SK-N-SH (cell line): Measurements from ENCODE around the gene AFF3. TPM values are rescaled to one million over a fixed set of nuclear protein-coding genes. Genes with fewer than 3 reads are reported as not detected.

Experiments
- CTCF ChIA-PET: fragments of 300-600, 350-600 bp; formaldehyde crosslinking; extraction: SDS; loops from one replicate; lab custom pipeline; 2021; lab: Yijun Ruan, JAX
- POLR2A ChIA-PET: fragments of 350-600 bp; sonication (Branson Sonifier 250); formaldehyde crosslinking; extraction: SDS; loops from one replicate; lab custom pipeline; 2020; ENCODE audit warnings: antibody characterized with exemption, inconsistent platforms; lab: Yijun Ruan, JAX
- DNase-seq: peaks from one replicate; pipeline ENCODE4 v3.0.0; 2012
- H2AFZ ChIP-seq: fragments of 200-600 bp; sonication (generic); 2 replicates; pipeline ENCODE4 v1.8.1; 2016; ENCODE audit warnings: antibody characterized with exemption, mild to moderate bottlenecking, low read depth
- H3F3A ChIP-seq: fragments of 200-600 bp; sonication (generic); replicated peaks from 2 replicates; pipeline ENCODE3; 2016; ENCODE audit warnings: antibody characterized with exemption, mild to moderate bottlenecking; ENCODE audit not compliant: insufficient read depth
- H3K27ac ChIP-seq, 2 experiments: fragments of 200-500 bp in 1 of 2; fragments of 200-600 bp in 1 of 2; sonication (Bioruptor generic) in 1 of 2; sonication (generic), shearing (Covaris generic) in 1 of 2; 2 replicates each; pipeline versions ENCODE4 v1.5.1 to v1.6.1; 2014 to 2016; ENCODE audit warnings: low read depth in 2 of 2, inconsistent platforms in 1 of 2, low read length in 1 of 2, mild to moderate bottlenecking in 1 of 2, mixed read lengths in 1 of 2
- H3K27me3 ChIP-seq: fragments of 200-600 bp; sonication (generic), shearing (Covaris generic); 2 replicates; pipeline ENCODE4 v1.6.1; 2016; ENCODE audit warnings: mixed run types; ENCODE audit not compliant: insufficient read depth
- H3K36me3 ChIP-seq, 2 experiments: fragments of 200-500 bp in 1 of 2; fragments of 200-600 bp in 1 of 2; sonication (Bioruptor generic) in 1 of 2; sonication (generic) in 1 of 2; replicated peaks in 1 of 2; 2 replicates each; pipeline versions ENCODE3 to v1.5.1; 2014 to 2016; ENCODE audit warnings: low read length in 1 of 2, mild to moderate bottlenecking in 1 of 2; ENCODE audit not compliant: insufficient read depth in 2 of 2, control insufficient read depth in 1 of 2
- H3K4me1 ChIP-seq, 2 experiments: fragments of 200-500 bp in 1 of 2; fragments of 200-600 bp in 1 of 2; sonication (Bioruptor generic) in 1 of 2; sonication (generic), shearing (Covaris generic) in 1 of 2; 2 replicates each; pipeline versions ENCODE4 v1.5.1 to v1.6.1; 2014 to 2016; ENCODE audit warnings: low read depth in 1 of 2, low read length in 1 of 2, mixed run types in 1 of 2; ENCODE audit not compliant: insufficient read depth in 2 of 2, control insufficient read depth in 1 of 2
- H3K4me2 ChIP-seq: fragments of 200-600 bp; sonication (generic), shearing (Covaris generic); 2 replicates; pipeline ENCODE4 v1.6.1; 2017; ENCODE audit warnings: mixed run types
- H3K4me3 ChIP-seq, 2 experiments: fragments of 200-500 bp in 1 of 2; fragments of 200-600 bp in 1 of 2; sonication (Bioruptor generic) in 1 of 2; sonication (generic), shearing (Covaris generic) in 1 of 2; 2 replicates each; pipeline versions ENCODE4 v1.5.1 to v1.8.1; 2014 to 2016; ENCODE audit warnings: low read depth in 2 of 2, inconsistent platforms in 1 of 2, low read length in 1 of 2, mild to moderate bottlenecking in 1 of 2, mixed read lengths in 1 of 2, moderate library complexity in 1 of 2
- H3K79me2 ChIP-seq: fragments of 200-600 bp; sonication (generic); 2 replicates; pipeline ENCODE4 v1.8.1; 2017; ENCODE audit warnings: mild to moderate bottlenecking; ENCODE audit not compliant: insufficient read depth
- H3K9ac ChIP-seq: fragments of 200-600 bp; sonication (generic); 2 replicates; pipeline ENCODE4 v1.6.1; 2017; ENCODE audit warnings: mixed run types
- H3K9me2 ChIP-seq: fragments of 200-600 bp; sonication (generic); 2 replicates; pipeline ENCODE4 v1.6.1; 2017; ENCODE audit warnings: mixed run types
- H3K9me3 ChIP-seq: fragments of 200-600 bp; sonication (generic); 2 replicates; pipeline ENCODE4 v1.6.1; 2017; ENCODE audit warnings: mixed run types, mild to moderate bottlenecking, moderate library complexity
- H4K20me1 ChIP-seq: fragments of 200-600 bp; sonication (generic); 2 replicates; pipeline ENCODE4 v1.6.1; 2017; ENCODE audit warnings: mild to moderate bottlenecking, mixed run types; ENCODE audit not compliant: insufficient read depth
- ELF1 ChIP-seq: IDR thresholded peaks from 2 replicates; pipeline ENCODE4 v1.4.0; 2012
- EP300 ChIP-seq, 2 experiments: IDR thresholded peaks; 2 replicates each; pipeline versions ENCODE4 v1.4.0 to v1.6.1; 2012; ENCODE audit warnings: borderline replicate concordance in 1 of 2, low read depth in 1 of 2, low read length in 1 of 2
- EZH2phosphoT487 ChIP-seq: fragments of 200-600 bp; sonication (generic); IDR thresholded peaks from 2 replicates; pipeline ENCODE4 v1.6.1; 2017; ENCODE audit warnings: low read depth, mixed run types, mild to moderate bottlenecking, antibody characterized with exemption, moderate library complexity, borderline replicate concordance
- FOSL2 ChIP-seq: IDR thresholded peaks from 2 replicates; pipeline ENCODE4 v1.4.0; 2012; ENCODE audit warnings: low read depth, mild to moderate bottlenecking, moderate library complexity, borderline replicate concordance
- GATA2 ChIP-seq: sonication (generic); formaldehyde crosslinking; IDR thresholded peaks from 2 replicates; pipeline ENCODE4 v1.5.0; 2020; ENCODE audit warnings: mild to moderate bottlenecking, missing genetic modification reagents
- IRF3 ChIP-seq: fragments of 150-350 bp; IDR thresholded peaks from 2 replicates; pipeline ENCODE4 v1.6.1; 2016; ENCODE audit warnings: mild to moderate bottlenecking, low read depth, low read length
- JUND ChIP-seq: IDR thresholded peaks from 2 replicates; pipeline ENCODE4 v1.4.0; 2012
- MAX ChIP-seq: IDR thresholded peaks from 2 replicates; pipeline ENCODE4 v1.4.0; 2012; ENCODE audit warnings: low read depth
- MXI1 ChIP-seq: IDR thresholded peaks from 2 replicates; pipeline ENCODE4 v1.6.1; 2012; ENCODE audit warnings: mild to moderate bottlenecking, low read depth, low read length, improper control_type of control experiment
- NFIC ChIP-seq: IDR thresholded peaks from 2 replicates; pipeline ENCODE4 v1.4.0; 2012; ENCODE audit warnings: borderline replicate concordance
- POLR2AphosphoS5 ChIP-seq: IDR thresholded peaks from 2 replicates; pipeline ENCODE4 v1.6.1; 2012; ENCODE audit warnings: low read depth, low read length
- REST ChIP-seq: IDR thresholded peaks from 2 replicates; pipeline ENCODE4 v1.6.1; 2012; ENCODE audit warnings: mild to moderate bottlenecking, low read depth, low read length, moderate library complexity
- RXRA ChIP-seq: IDR thresholded peaks from 2 replicates; pipeline ENCODE4 v1.4.0; 2012; ENCODE audit warnings: low read depth, mild to moderate bottlenecking, borderline replicate concordance
- TAF1 ChIP-seq: IDR thresholded peaks from 2 replicates; pipeline ENCODE4 v1.6.1; 2012; ENCODE audit warnings: low read depth, mild to moderate bottlenecking, low read length, moderate library complexity, borderline replicate concordance
- TCF12 ChIP-seq: IDR thresholded peaks from 2 replicates; pipeline ENCODE4 v1.4.0; 2012
- YY1 ChIP-seq: IDR thresholded peaks from 2 replicates; pipeline ENCODE4 v1.4.0; 2012; ENCODE audit warnings: low read depth, mild to moderate bottlenecking
- WGBS: methylation state at CpG from one replicate; pipeline ENCODE4 v1.1.6; 2017; ENCODE audit warnings: low lambda C conversion rate; 5-methylcytosine and 5-hydroxymethylcytosine counted together
- polyA plus RNA-seq, 3 experiments: library from polyadenylated mRNA; depleted of rRNA; stranded (reverse); fragments of >200 nt; gene quantifications; 2 replicates each; pipeline ENCODE4 v1.2.3, GENCODE V29; 2012

Gene AFF3
- polyA plus RNA-seq, 1 of the 3 experiments (the other 2 are of a cell fraction): 0.36 TPM

GRCh38 chr2:99772591-99773331 is 369.6 kb downstream of the AFF3 start:
- Histone ChIP-seq H3K4me3 (no peak overlapping the region), H3K9ac (no peak overlapping the region), H3K27ac (no peak overlapping the region), H2AFZ (no peak overlapping the region), H3K36me3 (no peaks in the 10 kb centered on the region), H3K79me2 (no peaks in the 10 kb centered on the region), H3K4me2 (no peak overlapping the region), H3K9me2 (no peaks in the 10 kb centered on the region), H3K27me3 (no peaks in the 10 kb centered on the region), H4K20me1 (no peaks in the 10 kb centered on the region), H3K4me1 (peaks cover 0 to 7% of the 10 kb centered on the region in 2 experiments; a peak in 1 of 4 replicates), H3F3A (peaks cover 5% of the 10 kb centered on the region), H3K9me3 (no peaks in the 10 kb centered on the region)
- ChIA-PET POLR2A (no interaction called here), CTCF (no interaction called here)
- no peak for DNase-seq
- WGBS: 70% methylated on average over 7 of the region's 7 CpGs
- TF ChIP-seq ELF1 (no peak), IRF3 (no peak), REST (no peak), RXRA (no peak), NFIC (no peak), EZH2phosphoT487 (no peak), TCF12 (no peak), GATA2 (no peak), MXI1 (no peak), TAF1 (no peak), EP300 (IDR thresholded peaks at IDR 0.05; ENCODE audit: borderline replicate concordance in 1 of 2, low read depth in 1 of 2, low read length in 1 of 2) (no peak), POLR2AphosphoS5 (no peak), JUND (no peak), FOSL2 (no peak), MAX (no peak), YY1 (no peak)
